A549 (cell line): ENCODE results near the gene SNX2. TPM values are rescaled to one million over a fixed set of nuclear protein-coding genes. Genes with fewer than 3 reads are reported as not detected.

Experiments
- ATAC-seq, 2 experiments: fragments of 200-7000 bp in 1 of 2; fragments of >200 bp in 1 of 2; cut with Nextera tagmentation in 1 of 2; cut with Tn5 transposase in 1 of 2; 3 replicates each; pipeline versions ENCODE4 v1.8.0 to v1.9.1; 2018 to 2020; ENCODE audit warnings: mild to moderate bottlenecking in 1 of 2, moderate library complexity in 1 of 2
- CTCF ChIA-PET: fragments of 300-600 bp; sonication (Branson Sonifier 250); formaldehyde crosslinking; extraction: SDS; loops from one replicate; lab custom pipeline; 2021; ENCODE audit warnings: antibody characterized with exemption, inconsistent platforms; lab: Yijun Ruan, JAX
- POLR2A ChIA-PET: fragments of 350-600 bp; formaldehyde crosslinking; extraction: SDS; loops from one replicate; lab custom pipeline; 2021; ENCODE audit warnings: antibody characterized with exemption, inconsistent platforms; lab: Yijun Ruan, JAX
- DNase-seq, 2 experiments: peaks; one replicate each; pipeline versions ENCODE4 v3.0.0 to v3.0.0-alpha.2; 2011 to 2016; ENCODE audit warnings: low read depth in 1 of 2, low spot score in 1 of 2
- FAIRE-seq: peaks from 2 replicates; lab custom pipeline; 2011; peaks lifted over from hg19 to GRCh38; lab: Jason Lieb, UNC
- H3K27ac ChIP-seq, 2 experiments: fragments of >200 bp; sonication (Bioruptor Twin); formaldehyde crosslinking; 3 replicates each; pipeline ENCODE4 v1.5.1; 2016 to 2017
- H3K4me1 ChIP-seq: fragments of >200 bp; sonication (Bioruptor Twin); formaldehyde crosslinking; 3 replicates; pipeline ENCODE4 v1.6.1; 2016
- H3K4me2 ChIP-seq: fragments of >200 bp; sonication (Bioruptor Twin); formaldehyde crosslinking; 3 replicates; pipeline ENCODE4 v1.6.1; 2016
- H3K4me3 ChIP-seq: fragments of >200 bp; sonication (Bioruptor Twin); formaldehyde crosslinking; 3 replicates; pipeline ENCODE4 v1.5.1; 2016
- H3K9me3 ChIP-seq: fragments of >200 bp; sonication (Bioruptor Twin); formaldehyde crosslinking; 3 replicates; pipeline ENCODE4 v1.6.1; 2016
- CEBPB ChIP-seq, 2 experiments: fragments of >200 bp in 1 of 2; sonication (Bioruptor Twin) in 1 of 2; formaldehyde crosslinking in 1 of 2; IDR thresholded peaks; 2 replicates each; pipeline ENCODE4 v1.6.1; 2012 to 2016
- CHD2 ChIP-seq: fragments of 150-350 bp; IDR thresholded peaks from 2 replicates; pipeline ENCODE4 v1.6.1; 2014; ENCODE audit warnings: low read length; ENCODE audit not compliant: partially characterized antibody
- CTCF ChIP-seq: fragments of >200 bp; sonication (Bioruptor Twin); formaldehyde crosslinking; IDR thresholded peaks from 3 replicates; pipeline ENCODE4 v1.5.1; 2016
- E2F6 ChIP-seq: IDR thresholded peaks from 2 replicates; pipeline ENCODE4 v1.6.1; 2012; ENCODE audit warnings: low read depth, borderline replicate concordance
- EHMT2 ChIP-seq: fragments of 200-600 bp; sonication (generic); IDR thresholded peaks from 2 replicates; pipeline ENCODE4 v1.6.1; 2016; ENCODE audit warnings: antibody characterized with exemption, low read depth, mild to moderate bottlenecking, moderate library complexity
- EP300 ChIP-seq, 2 experiments: fragments of >200 bp; sonication (Bioruptor Twin); formaldehyde crosslinking; IDR thresholded peaks; 2 replicates in 1 of 2; 3 replicates in 1 of 2; pipeline ENCODE4 v1.6.1; 2016 to 2017
- ESRRA ChIP-seq: fragments of 150-350 bp; IDR thresholded peaks from 2 replicates; pipeline ENCODE4 v1.6.1; 2014; ENCODE audit warnings: mild to moderate bottlenecking, low read length, borderline replicate concordance
- FOXS1 ChIP-seq: fragments of 250-450 bp; sonication (Bioruptor Pico); IDR thresholded peaks from 2 replicates; pipeline ENCODE4 v1.5.0; 2020; ENCODE audit warnings: mild to moderate bottlenecking, moderate library complexity
- HDAC2 ChIP-seq: fragments of 200-600 bp; sonication (generic); IDR thresholded peaks from 2 replicates; pipeline ENCODE4 v1.6.1; 2016
- HEYL ChIP-seq: fragments of 250-450 bp; sonication (Bioruptor Pico); IDR thresholded peaks from 2 replicates; pipeline ENCODE4 v1.8.0; 2021; ENCODE audit warnings: mild to moderate bottlenecking, moderate library complexity
- HOXA7 ChIP-seq: fragments of 250-450 bp; sonication (Bioruptor Pico); IDR thresholded peaks from 2 replicates; pipeline ENCODE4 v1.5.0; 2020; ENCODE audit warnings: mild to moderate bottlenecking, moderate library complexity
- HOXB5 ChIP-seq: fragments of 250-450 bp; sonication (Bioruptor Pico); IDR thresholded peaks from 2 replicates; pipeline ENCODE4 v1.5.0; 2020; ENCODE audit warnings: mild to moderate bottlenecking, moderate library complexity
- JUN ChIP-seq, 2 experiments: fragments of >200 bp; sonication (Bioruptor Twin); formaldehyde crosslinking; IDR thresholded peaks; 2 replicates in 1 of 2; 3 replicates in 1 of 2; pipeline ENCODE4 v1.6.1; 2016 to 2017
- KDM1A ChIP-seq: fragments of 200-600 bp; sonication (generic); IDR thresholded peaks from 2 replicates; pipeline ENCODE4 v1.6.1; 2016; ENCODE audit warnings: low read depth, mild to moderate bottlenecking
- MAFK ChIP-seq: fragments of 450-650 bp; IDR thresholded peaks from 2 replicates; pipeline ENCODE4 v1.6.1; 2014; ENCODE audit not compliant: partially characterized antibody
- MAZ ChIP-seq: fragments of 150-350 bp; IDR thresholded peaks from 2 replicates; pipeline ENCODE4 v1.6.1; 2014; ENCODE audit warnings: antibody characterized with exemption, low read depth, low read length, borderline replicate concordance
- NPAS2 ChIP-seq: fragments of 250-450 bp; sonication (Bioruptor Pico); IDR thresholded peaks from 2 replicates; pipeline ENCODE4 v1.8.0; 2022; ENCODE audit warnings: mild to moderate bottlenecking, moderate library complexity, borderline replicate concordance
- PHF8 ChIP-seq: fragments of 200-600 bp; sonication (generic); IDR thresholded peaks from 2 replicates; pipeline ENCODE4 v1.6.1; 2016; ENCODE audit warnings: low read depth, mild to moderate bottlenecking, antibody characterized with exemption, moderate library complexity, borderline replicate concordance
- POLR2A ChIP-seq: IDR thresholded peaks from 2 replicates; pipeline ENCODE4 v1.6.1; 2012; ENCODE audit warnings: mild to moderate bottlenecking, low read length
- POLR2AphosphoS2 ChIP-seq: conservative IDR thresholded peaks from 2 replicates; pipeline ENCODE4 v1.6.1; 2012; ENCODE audit warnings: low read length, improper control_type of control experiment, inconsistent platforms
- RCOR1 ChIP-seq: fragments of 150-350 bp; IDR thresholded peaks from 2 replicates; pipeline ENCODE4 v1.6.1; 2014; ENCODE audit warnings: antibody characterized with exemption, low read length, low read depth
- REST ChIP-seq: fragments of 200-600 bp; sonication (generic); IDR thresholded peaks from 2 replicates; pipeline ENCODE4 v1.6.1; 2016; ENCODE audit warnings: antibody characterized with exemption, mild to moderate bottlenecking, moderate library complexity
- RNF2 ChIP-seq: fragments of 200-600 bp; sonication (generic); IDR thresholded peaks from 2 replicates; pipeline ENCODE4 v1.6.1; 2016; ENCODE audit warnings: low read depth, mild to moderate bottlenecking, antibody characterized with exemption, moderate library complexity, borderline replicate concordance
- SREBF2 ChIP-seq: fragments of 450-650 bp; IDR thresholded peaks from 2 replicates; pipeline ENCODE4 v1.6.1; 2014; ENCODE audit warnings: mild to moderate bottlenecking, moderate library complexity
- ZC3H11A ChIP-seq: fragments of 450-650 bp; IDR thresholded peaks from 2 replicates; pipeline ENCODE4 v1.6.1; 2014; ENCODE audit warnings: antibody characterized with exemption, mild to moderate bottlenecking
- ZNF302 ChIP-seq: fragments of 250-450 bp; sonication (Bioruptor Pico); IDR thresholded peaks from 2 replicates; pipeline ENCODE4 v1.9.0; 2021; ENCODE audit warnings: inconsistent platforms, mild to moderate bottlenecking, moderate library complexity
- WGBS: methylation state at CpG from one replicate; pipeline ENCODE4 v1.1.6; 2017; ENCODE audit errors: missing lambda C conversion rate; 5-methylcytosine and 5-hydroxymethylcytosine counted together
- polyA plus RNA-seq, 4 experiments: library from polyadenylated mRNA; depleted of rRNA in 3 of 4; stranded (reverse); fragments of >200 nt; fragmentation: RNase III in 1 of 4; extraction: RNeasy Plus Mini Kit Qiagen cat#74134 plus additional on column Dnase treatment in 1 of 4; gene quantifications; 2 replicates in 3 of 4; 3 replicates in 1 of 4; pipeline ENCODE4 v1.2.3, GENCODE V29; 2011 to 2017
- TF ChIP-seq, protein P1 (sequence below): IDR thresholded peaks from 2 replicates; pipeline ENCODE4 v1.6.1; 2012
- TF ChIP-seq, protein P2 (sequence below): fragments of 250-450 bp; sonication (Bioruptor Pico); IDR thresholded peaks from 2 replicates; pipeline ENCODE4 v1.5.0; 2020; ENCODE audit warnings: low read depth, mild to moderate bottlenecking, moderate library complexity
- TF ChIP-seq, protein P3 (sequence below): fragments of 450-650 bp; IDR thresholded peaks from 2 replicates; pipeline ENCODE4 v1.6.1; 2014; ENCODE audit warnings: antibody characterized with exemption
- TF ChIP-seq, protein P4 (sequence below): fragments of 150-350 bp; IDR thresholded peaks from 2 replicates; pipeline ENCODE4 v1.6.1; 2014; ENCODE audit warnings: low read depth, mild to moderate bottlenecking, low read length

The SNX2 gene
- polyA plus RNA-seq, 2 of the 4 experiments (the other 2 are of a cell fraction): 52.9 to 60.6 TPM

GRCh38 chr5:122874179-122874875, 99.4 kb downstream of the SNX2 start:
- no peak overlapping the region for H3K27ac ChIP-seq
- POLR2A ChIA-PET: no interaction called here
- ATAC-seq: no peak

GRCh38 chr5:122877518-122877917, 102.6 kb downstream of the SNX2 start:
- no peak overlapping the region for H3K4me3 ChIP-seq
- H3K9me3 ChIP-seq: no peaks in the 10 kb centered on the region
- DNase-seq (no peak), FAIRE-seq (no peak), ATAC-seq (no peak)
- H3K27ac ChIP-seq: no peak overlapping the region
- 0 out of 3 replicates have a peak, but pooled peaks cover 2% of the 10 kb centered on the region for H3K4me1 ChIP-seq
- POLR2A ChIA-PET: no interaction called here
- CTCF ChIA-PET: interaction anchor here (0.7 kb wide), 1 partner anchor 222 kb away, joined by 3 read pairs; no protein-coding TSS in a partner anchor
- 79% methylated on average over 2 of the region's 2 CpGs for WGBS
- H3K4me2 ChIP-seq: no peak overlapping the region
- TF ChIP-seq MAFK: no peak
- no peak for TF ChIP-seq HOXB5 (CRISPR knock-in tag)
- no peak for TF ChIP-seq REST
- no peak for TF ChIP-seq SREBF2
- TF ChIP-seq HDAC2: no peak
- no peak for TF ChIP-seq E2F6
- no peak for TF ChIP-seq KDM1A
- no peak for TF ChIP-seq EHMT2
- TF ChIP-seq MAZ: no peak
- TF ChIP-seq HOXA7 (CRISPR knock-in tag): no peak
- no peak for TF ChIP-seq JUN (IDR thresholded peaks at IDR 0.05)
- TF ChIP-seq POLR2A: no peak
- TF ChIP-seq HEYL (CRISPR knock-in tag): no peak

More at GRCh38 chr5:122874179-122874875, 99.4 kb downstream of the SNX2 start:
- Histone ChIP-seq H3K4me2 (no peak overlapping the region), H3K9me3 (no peaks in the 10 kb centered on the region), H3K4me1 (no peaks in the 10 kb centered on the region), H3K4me3 (no peak overlapping the region)
- TF ChIP-seq NPAS2 (no peak), ESRRA (no peak), PHF8 (no peak), EP300 (IDR thresholded peaks at IDR 0.05) (no peak), HEYL (CRISPR knock-in tag) (no peak), CTCF (no peak), RNF2 (no peak), POLR2A (no peak), CHD2 (no peak), MAZ (no peak), FOXS1 (CRISPR knock-in tag) (no peak), RCOR1 (no peak), ZC3H11A (no peak), POLR2AphosphoS2 (no peak), CEBPB (IDR thresholded peaks at IDR 0.05) (no peak), ZNF302 (CRISPR knock-in tag) (no peak)
- TF ChIP-seq, protein P1, sequence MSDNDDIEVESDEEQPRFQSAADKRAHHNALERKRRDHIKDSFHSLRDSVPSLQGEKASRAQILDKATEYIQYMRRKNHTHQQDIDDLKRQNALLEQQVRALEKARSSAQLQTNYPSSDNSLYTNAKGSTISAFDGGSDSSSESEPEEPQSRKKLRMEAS: no peak
- TF ChIP-seq, protein P2, sequence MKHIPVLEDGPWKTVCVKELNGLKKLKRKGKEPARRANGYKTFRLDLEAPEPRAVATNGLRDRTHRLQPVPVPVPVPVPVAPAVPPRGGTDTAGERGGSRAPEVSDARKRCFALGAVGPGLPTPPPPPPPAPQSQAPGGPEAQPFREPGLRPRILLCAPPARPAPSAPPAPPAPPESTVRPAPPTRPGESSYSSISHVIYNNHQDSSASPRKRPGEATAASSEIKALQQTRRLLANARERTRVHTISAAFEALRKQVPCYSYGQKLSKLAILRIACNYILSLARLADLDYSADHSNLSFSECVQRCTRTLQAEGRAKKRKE (CRISPR knock-in tag): no peak
- TF ChIP-seq, protein P3, sequence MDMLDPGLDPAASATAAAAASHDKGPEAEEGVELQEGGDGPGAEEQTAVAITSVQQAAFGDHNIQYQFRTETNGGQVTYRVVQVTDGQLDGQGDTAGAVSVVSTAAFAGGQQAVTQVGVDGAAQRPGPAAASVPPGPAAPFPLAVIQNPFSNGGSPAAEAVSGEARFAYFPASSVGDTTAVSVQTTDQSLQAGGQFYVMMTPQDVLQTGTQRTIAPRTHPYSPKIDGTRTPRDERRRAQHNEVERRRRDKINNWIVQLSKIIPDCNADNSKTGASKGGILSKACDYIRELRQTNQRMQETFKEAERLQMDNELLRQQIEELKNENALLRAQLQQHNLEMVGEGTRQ: no peak
- TF ChIP-seq, protein P4, sequence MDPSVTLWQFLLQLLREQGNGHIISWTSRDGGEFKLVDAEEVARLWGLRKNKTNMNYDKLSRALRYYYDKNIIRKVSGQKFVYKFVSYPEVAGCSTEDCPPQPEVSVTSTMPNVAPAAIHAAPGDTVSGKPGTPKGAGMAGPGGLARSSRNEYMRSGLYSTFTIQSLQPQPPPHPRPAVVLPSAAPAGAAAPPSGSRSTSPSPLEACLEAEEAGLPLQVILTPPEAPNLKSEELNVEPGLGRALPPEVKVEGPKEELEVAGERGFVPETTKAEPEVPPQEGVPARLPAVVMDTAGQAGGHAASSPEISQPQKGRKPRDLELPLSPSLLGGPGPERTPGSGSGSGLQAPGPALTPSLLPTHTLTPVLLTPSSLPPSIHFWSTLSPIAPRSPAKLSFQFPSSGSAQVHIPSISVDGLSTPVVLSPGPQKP: no peak
- CTCF ChIA-PET: no interaction called here
- WGBS: 92% methylated on average over 4 of the region's 4 CpGs
- FAIRE-seq (no peak), DNase-seq (no peak)
